DND-41 (cell line): ENCODE data around the gene GUCA1A.

Experiments used
- ATAC-seq: fragments of 200-7000 bp; cut with Tn5 transposase; 3 replicates; pipeline ENCODE4 v1.9.1; 2021; ENCODE audit warnings: low read depth; ENCODE audit not compliant: insufficient read depth
- DNase-seq: peaks from one replicate; pipeline ENCODE4 v3.0.0-alpha.2; 2020
- H2AFZ ChIP-seq: 2 replicates; pipeline ENCODE4 v1.6.0; 2012; ENCODE audit warnings: low read depth, low read length
- H3K27ac ChIP-seq: 2 replicates; pipeline ENCODE4 v1.5.1; 2012; ENCODE audit warnings: low read length, inconsistent platforms
- H3K27me3 ChIP-seq: fragments of 200-600 bp; sonication (generic); 2 replicates; pipeline ENCODE4 v1.6.0; 2012; ENCODE audit warnings: low read length, mild to moderate bottlenecking, inconsistent platforms; ENCODE audit not compliant: insufficient read depth, poor library complexity
- H3K36me3 ChIP-seq: 2 replicates; pipeline ENCODE4 v1.5.1; 2012; ENCODE audit warnings: low read length, inconsistent platforms; ENCODE audit not compliant: insufficient read depth
- H3K4me1 ChIP-seq: 2 replicates; pipeline ENCODE4 v1.5.1; 2012; ENCODE audit warnings: mild to moderate bottlenecking, low read length; ENCODE audit not compliant: insufficient read depth
- H3K4me2 ChIP-seq: 2 replicates; pipeline ENCODE4 v1.6.0; 2012; ENCODE audit warnings: mild to moderate bottlenecking, moderate library complexity, low read length, inconsistent platforms; ENCODE audit not compliant: insufficient read depth
- H3K4me3 ChIP-seq, 2 experiments: fragments of 200-600 bp in 1 of 2; shearing (Covaris generic) in 1 of 2; 2 replicates each; pipeline ENCODE4 v1.5.1; 2012 to 2016; ENCODE audit warnings: inconsistent platforms in 2 of 2, low read length in 2 of 2, mild to moderate bottlenecking in 2 of 2, low read depth in 1 of 2, moderate library complexity in 1 of 2
- H3K79me2 ChIP-seq: 2 replicates; pipeline ENCODE4 v1.6.0; 2012; ENCODE audit warnings: low read length, inconsistent platforms; ENCODE audit not compliant: insufficient read depth
- H3K9ac ChIP-seq: 2 replicates; pipeline ENCODE4 v1.6.0; 2012; ENCODE audit warnings: low read depth, mild to moderate bottlenecking, inconsistent platforms, low read length, moderate library complexity
- H3K9me3 ChIP-seq: 2 replicates; pipeline ENCODE4 v1.5.1; 2012; ENCODE audit warnings: low read length, moderate library complexity, mild to moderate bottlenecking, inconsistent platforms; ENCODE audit not compliant: insufficient read depth, severe bottlenecking
- H4K20me1 ChIP-seq: 2 replicates; pipeline ENCODE4 v1.6.0; 2012; ENCODE audit warnings: low read length; ENCODE audit not compliant: insufficient read depth
- EZH2 ChIP-seq: IDR thresholded peaks from 3 replicates; pipeline ENCODE4 v1.6.1; 2012; ENCODE audit warnings: borderline replicate concordance, low read depth, mild to moderate bottlenecking, moderate library complexity, low read length, inconsistent platforms; ENCODE audit not compliant: severe bottlenecking
- TF ChIP-seq, protein P1 (sequence below): IDR thresholded peaks from 2 replicates; pipeline ENCODE4 v1.5.1; 2012; ENCODE audit warnings: borderline replicate concordance, low read length, moderate library complexity, mild to moderate bottlenecking; ENCODE audit not compliant: poor library complexity, severe bottlenecking; ENCODE audit errors: extremely low read depth

The GUCA1A gene

GRCh38 chr6:42159431-42160024 lies 13.6 kb upstream of the GUCA1A start:
- Histone ChIP-seq H2AFZ (no peak overlapping the region), H3K9me3 (no peaks in the 10 kb centered on the region), H4K20me1 (no peaks in the 10 kb centered on the region), H3K4me1 (no peaks in the 10 kb centered on the region), H3K79me2 (no peaks in the 10 kb centered on the region), H3K27ac (no peak overlapping the region), H3K27me3 (peaks cover 18% of the 10 kb centered on the region), H3K36me3 (no peaks in the 10 kb centered on the region), H3K4me2 (no peak overlapping the region), H3K4me3 (no peak overlapping the region), H3K9ac (no peak overlapping the region)
- no peak for TF ChIP-seq EZH2
- TF ChIP-seq, protein P1, sequence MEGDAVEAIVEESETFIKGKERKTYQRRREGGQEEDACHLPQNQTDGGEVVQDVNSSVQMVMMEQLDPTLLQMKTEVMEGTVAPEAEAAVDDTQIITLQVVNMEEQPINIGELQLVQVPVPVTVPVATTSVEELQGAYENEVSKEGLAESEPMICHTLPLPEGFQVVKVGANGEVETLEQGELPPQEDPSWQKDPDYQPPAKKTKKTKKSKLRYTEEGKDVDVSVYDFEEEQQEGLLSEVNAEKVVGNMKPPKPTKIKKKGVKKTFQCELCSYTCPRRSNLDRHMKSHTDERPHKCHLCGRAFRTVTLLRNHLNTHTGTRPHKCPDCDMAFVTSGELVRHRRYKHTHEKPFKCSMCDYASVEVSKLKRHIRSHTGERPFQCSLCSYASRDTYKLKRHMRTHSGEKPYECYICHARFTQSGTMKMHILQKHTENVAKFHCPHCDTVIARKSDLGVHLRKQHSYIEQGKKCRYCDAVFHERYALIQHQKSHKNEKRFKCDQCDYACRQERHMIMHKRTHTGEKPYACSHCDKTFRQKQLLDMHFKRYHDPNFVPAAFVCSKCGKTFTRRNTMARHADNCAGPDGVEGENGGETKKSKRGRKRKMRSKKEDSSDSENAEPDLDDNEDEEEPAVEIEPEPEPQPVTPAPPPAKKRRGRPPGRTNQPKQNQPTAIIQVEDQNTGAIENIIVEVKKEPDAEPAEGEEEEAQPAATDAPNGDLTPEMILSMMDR: no peak
- DNase-seq (no peak), ATAC-seq (no peak)

- no peak for TF ChIP-seq EZH2
- TF ChIP-seq, protein P1: no peak
- ATAC-seq: no peak
- H3K4me2 ChIP-seq: no peak overlapping the region
- H3K4me3 ChIP-seq: no peak overlapping the region
- no peaks in the 10 kb centered on the region for H3K36me3 ChIP-seq
- H2AFZ ChIP-seq: no peak overlapping the region
- H3K27ac ChIP-seq: no peak overlapping the region
- peaks cover 13% of the 10 kb centered on the region for H3K27me3 ChIP-seq
- H4K20me1 ChIP-seq: no peaks in the 10 kb centered on the region
- no peak for DNase-seq
- no peak overlapping the region for H3K9ac ChIP-seq
- H3K4me1 ChIP-seq: peaks cover 7% of the 10 kb centered on the region
- no peaks in the 10 kb centered on the region for H3K79me2 ChIP-seq
- no peaks in the 10 kb centered on the region for H3K9me3 ChIP-seq
Measured at GRCh38 chr6:42162384-42162783, 10.8 kb upstream of the GUCA1A start.

- Histone ChIP-seq H4K20me1 (no peaks in the 10 kb centered on the region), H3K27ac (no peak overlapping the region), H3K4me2 (no peak overlapping the region), H3K36me3 (no peaks in the 10 kb centered on the region), H2AFZ (no peak overlapping the region), H3K4me1 (peaks cover 7% of the 10 kb centered on the region), H3K9ac (no peak overlapping the region), H3K4me3 (no peak overlapping the region), H3K27me3 (peaks cover 13% of the 10 kb centered on the region), H3K9me3 (no peaks in the 10 kb centered on the region), H3K79me2 (no peaks in the 10 kb centered on the region)
- ATAC-seq: no peak
- TF ChIP-seq, protein P1: no peak
- no peak for DNase-seq
Measured at GRCh38 chr6:42162812-42163211, 10.4 kb upstream of the GUCA1A start.

GRCh38 chr6:42163981-42164380 lies 9.2 kb upstream of the GUCA1A start:
- H3K79me2 ChIP-seq: no peaks in the 10 kb centered on the region
- no peak overlapping the region for H3K27ac ChIP-seq
- H3K9ac ChIP-seq: no peak overlapping the region
- no peak overlapping the region for H3K4me3 ChIP-seq
- H3K27me3 ChIP-seq: peaks cover 11% of the 10 kb centered on the region
- H3K4me2 ChIP-seq: no peak overlapping the region
- H2AFZ ChIP-seq: no peak overlapping the region
- TF ChIP-seq EZH2: no peak
- no peaks in the 10 kb centered on the region for H3K36me3 ChIP-seq
- no peaks in the 10 kb centered on the region for H3K9me3 ChIP-seq
- H3K4me1 ChIP-seq: peaks cover 7% of the 10 kb centered on the region
- DNase-seq (no peak), ATAC-seq (no peak)
- H4K20me1 ChIP-seq: no peaks in the 10 kb centered on the region
